ENCODE measurements around the gene CEP55.

DNA sequence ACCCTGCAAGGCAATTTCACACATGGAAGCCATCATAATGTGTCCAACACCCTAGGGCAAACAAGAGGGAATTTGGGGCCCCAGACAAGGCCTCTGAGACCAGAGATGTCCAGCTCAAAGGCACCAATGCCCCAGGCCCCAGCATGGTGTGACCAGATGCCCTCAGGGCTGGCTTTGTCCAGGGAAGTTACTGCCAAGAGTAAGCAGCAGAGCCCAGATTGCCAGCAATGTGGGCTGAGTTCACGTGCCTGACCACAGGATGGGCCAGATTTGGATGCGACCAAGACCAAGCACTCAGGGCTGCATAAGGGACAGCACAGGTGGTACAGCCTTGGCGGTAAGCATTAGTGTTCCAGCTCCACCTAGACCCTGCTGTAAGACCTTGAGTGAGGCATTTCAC lies 27.0 kb upstream of the CEP55 start:
- TF ChIP-seq POLR2A (IDR thresholded peaks at IDR 0.05; ENCODE audit: low read length) (no peak), GATA1 (IDR thresholded peaks at IDR 0.05; ENCODE audit: low read depth, low read length) (no peak)

Data from erythroblast (primary cell).